Type B pancreatic cell (in vitro differentiated cells): ENCODE results near the gene TSPOAP1. TPM values are rescaled to one million over a fixed set of nuclear protein-coding genes. Genes with fewer than 3 reads are reported as not detected.

Experiments used
- DNase-seq: peaks from one replicate; pipeline ENCODE4 v3.0.0; 2021; ENCODE audit warnings: mixed read lengths; ENCODE audit not compliant: unreplicated experiment; ENCODE audit errors: extremely low spot score
- H3K27ac Mint-ChIP-seq: 2 replicates; pipeline ENCODE4 v1.8.0; 2021; ENCODE audit warnings: mild to moderate bottlenecking, mixed read lengths
- H3K27me3 Mint-ChIP-seq: 2 replicates; pipeline ENCODE4 v1.8.0; 2021; ENCODE audit warnings: mixed read lengths
- H3K36me3 Mint-ChIP-seq: 2 replicates; pipeline ENCODE4 v1.8.0; 2021; ENCODE audit warnings: mixed read lengths
- H3K4me1 Mint-ChIP-seq: one replicate; pipeline ENCODE4 v1.8.0; 2021; ENCODE audit warnings: mixed read lengths; ENCODE audit not compliant: unreplicated experiment
- H3K4me3 Mint-ChIP-seq: 2 replicates; pipeline ENCODE4 v1.8.0; 2021; ENCODE audit warnings: mild to moderate bottlenecking, mixed read lengths
- H3K9me3 Mint-ChIP-seq: 2 replicates; pipeline ENCODE4 v1.8.0; 2021; ENCODE audit warnings: mixed read lengths
- total RNA-seq: library from RNA; stranded (reverse); gene quantifications from 2 replicates; pipeline ENCODE4 v1.2.1, GENCODE V29; 2021; ENCODE audit warnings: low replicate concordance
- TF ChIP-seq, protein P1 (sequence below): fragments of 200-600 bp; sonication (generic); conservative IDR thresholded peaks from 2 replicates; pipeline ENCODE4 v1.5.0; 2021; ENCODE audit warnings: antibody characterized with exemption, mild to moderate bottlenecking

Gene TSPOAP1
- total RNA-seq, 1 donor from 2014 or later: 18.4 TPM

- no peaks in the 10 kb centered on the region for H3K9me3 Mint-ChIP-seq
- TF ChIP-seq, protein P1, sequence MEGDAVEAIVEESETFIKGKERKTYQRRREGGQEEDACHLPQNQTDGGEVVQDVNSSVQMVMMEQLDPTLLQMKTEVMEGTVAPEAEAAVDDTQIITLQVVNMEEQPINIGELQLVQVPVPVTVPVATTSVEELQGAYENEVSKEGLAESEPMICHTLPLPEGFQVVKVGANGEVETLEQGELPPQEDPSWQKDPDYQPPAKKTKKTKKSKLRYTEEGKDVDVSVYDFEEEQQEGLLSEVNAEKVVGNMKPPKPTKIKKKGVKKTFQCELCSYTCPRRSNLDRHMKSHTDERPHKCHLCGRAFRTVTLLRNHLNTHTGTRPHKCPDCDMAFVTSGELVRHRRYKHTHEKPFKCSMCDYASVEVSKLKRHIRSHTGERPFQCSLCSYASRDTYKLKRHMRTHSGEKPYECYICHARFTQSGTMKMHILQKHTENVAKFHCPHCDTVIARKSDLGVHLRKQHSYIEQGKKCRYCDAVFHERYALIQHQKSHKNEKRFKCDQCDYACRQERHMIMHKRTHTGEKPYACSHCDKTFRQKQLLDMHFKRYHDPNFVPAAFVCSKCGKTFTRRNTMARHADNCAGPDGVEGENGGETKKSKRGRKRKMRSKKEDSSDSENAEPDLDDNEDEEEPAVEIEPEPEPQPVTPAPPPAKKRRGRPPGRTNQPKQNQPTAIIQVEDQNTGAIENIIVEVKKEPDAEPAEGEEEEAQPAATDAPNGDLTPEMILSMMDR: no peak
- no peak for DNase-seq
- no peaks in the 10 kb centered on the region for H3K36me3 Mint-ChIP-seq
- H3K27ac Mint-ChIP-seq: no peak overlapping the region
- no peak overlapping the region for H3K4me3 Mint-ChIP-seq
- H3K27me3 Mint-ChIP-seq: peaks cover 20% of the 10 kb centered on the region
- H3K4me1 Mint-ChIP-seq: peaks cover 6% of the 10 kb centered on the region
These were observed 25.5 kb downstream of the TSPOAP1 start for GRCh38 chr17:58302919-58303585.

- H3K4me3 Mint-ChIP-seq: no peak overlapping the region
- H3K36me3 Mint-ChIP-seq: no peaks in the 10 kb centered on the region
- H3K4me1 Mint-ChIP-seq: peaks cover 6% of the 10 kb centered on the region
- TF ChIP-seq, protein P1: no peak
- no peak overlapping the region for H3K27ac Mint-ChIP-seq
- H3K9me3 Mint-ChIP-seq: no peaks in the 10 kb centered on the region
- H3K27me3 Mint-ChIP-seq: peaks cover 21% of the 10 kb centered on the region
- DNase-seq: no peak
These were observed 26.2 kb downstream of the TSPOAP1 start for GRCh38 chr17:58302171-58302918.

DNA sequence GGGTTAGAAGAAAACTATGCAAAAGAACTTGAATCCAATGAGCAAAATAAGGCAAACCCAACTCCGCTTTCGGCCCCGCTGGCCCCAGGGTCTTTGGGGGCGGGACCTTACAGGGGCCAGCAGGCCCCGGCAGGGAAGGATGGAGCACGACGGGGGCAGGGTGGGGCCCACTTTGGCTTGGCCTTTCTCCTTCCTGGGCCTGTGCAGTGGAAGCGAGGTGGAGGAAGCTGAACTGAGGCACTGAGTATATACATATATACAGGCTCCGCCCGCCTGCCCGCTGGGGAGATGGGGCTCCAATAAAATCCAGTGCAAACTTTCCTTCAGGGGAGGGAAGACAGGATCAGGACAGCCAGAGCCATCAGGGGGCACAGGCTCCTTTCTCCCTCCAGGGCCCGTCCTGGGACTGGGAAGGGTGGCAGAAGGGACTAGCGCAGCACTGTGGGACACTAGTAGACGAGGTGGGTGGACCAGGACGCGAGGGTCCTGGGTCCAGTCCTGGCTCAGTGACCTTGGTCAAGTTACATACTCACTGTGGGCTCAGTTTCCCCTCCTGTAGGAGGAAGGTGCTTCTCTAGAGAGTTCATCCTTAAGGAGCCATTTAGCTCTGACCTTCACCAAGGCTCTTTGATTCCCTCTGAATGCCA lies 27.0 kb downstream of the TSPOAP1 start:
- Mint-ChIP-seq H3K9me3 (no peaks in the 10 kb centered on the region), H3K36me3 (no peaks in the 10 kb centered on the region), H3K27ac (no peak overlapping the region), H3K27me3 (peaks cover 19% of the 10 kb centered on the region), H3K4me1 (peaks cover 6% of the 10 kb centered on the region), H3K4me3 (no peak overlapping the region)
- no peak for DNase-seq
- TF ChIP-seq, protein P1: no peak

DNA sequence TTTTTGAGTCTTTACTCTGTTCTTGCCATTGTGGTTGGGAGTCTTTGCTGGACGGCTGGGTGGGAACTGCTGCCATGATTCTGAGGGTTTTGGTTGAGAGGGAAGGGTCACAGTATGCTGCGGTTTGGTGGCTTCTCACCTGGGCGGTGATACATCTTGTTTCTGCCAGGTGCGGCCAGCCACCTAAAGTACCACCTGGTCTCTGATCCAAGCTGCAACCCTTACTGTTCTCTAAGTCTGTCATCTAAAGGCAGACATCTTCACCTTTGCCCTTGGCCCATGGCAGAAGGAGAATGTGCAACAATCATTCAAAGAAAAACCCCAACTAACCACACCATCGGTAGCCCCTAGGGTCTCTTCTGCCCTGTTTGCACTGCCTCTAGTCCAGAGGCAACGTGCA lies 28.3 kb downstream of the TSPOAP1 start:
- no peak for DNase-seq
- TF ChIP-seq, protein P1: no peak
- Mint-ChIP-seq H3K36me3 (no peaks in the 10 kb centered on the region), H3K4me1 (peaks cover 6% of the 10 kb centered on the region), H3K27me3 (peaks cover 21% of the 10 kb centered on the region), H3K27ac (no peak overlapping the region), H3K9me3 (no peaks in the 10 kb centered on the region), H3K4me3 (no peak overlapping the region)

DNA sequence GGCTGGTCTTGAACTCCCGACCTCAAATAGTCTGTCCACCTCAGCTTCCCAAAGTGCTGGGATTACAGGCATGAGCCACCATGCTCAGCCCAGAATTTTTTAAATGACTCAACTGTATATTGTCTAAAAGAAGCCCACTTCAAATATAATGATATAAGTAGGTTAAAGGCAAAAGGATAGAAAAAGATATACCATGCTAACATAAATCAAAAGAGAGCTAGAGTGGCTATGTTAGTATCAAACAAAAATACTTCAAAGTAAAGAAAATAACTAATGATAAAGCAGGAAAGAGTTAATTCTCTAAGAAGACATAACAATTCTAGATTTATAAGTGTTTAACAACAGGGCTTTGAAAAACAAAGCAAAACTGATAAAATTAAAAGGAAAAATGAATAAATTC lies 34.6 kb downstream of the TSPOAP1 start:
- no peak for DNase-seq
- no peaks in the 10 kb centered on the region for H3K36me3 Mint-ChIP-seq
- H3K27ac Mint-ChIP-seq: no peak overlapping the region
- H3K4me3 Mint-ChIP-seq: no peak overlapping the region
- H3K27me3 Mint-ChIP-seq: peaks cover 52% of the 10 kb centered on the region
- H3K4me1 Mint-ChIP-seq: no peaks in the 10 kb centered on the region
- TF ChIP-seq, protein P1: no peak
- H3K9me3 Mint-ChIP-seq: no peaks in the 10 kb centered on the region
